Hindlimb muscle (tissue), 1 donor: ENCODE measurements around the gene MEF2A. TPM values are rescaled to one million over a fixed set of nuclear protein-coding genes. Genes with fewer than 3 reads are reported as not detected.

Experiments used
- DNase-seq: peaks from one replicate; pipeline ENCODE4 v3.0.0-alpha.2; 2013
- polyA plus RNA-seq: library from polyadenylated mRNA; unstranded; fragments of 120-200 nt; gene quantifications from one replicate; pipeline ENCODE4 v1.2.1, GENCODE V29; 2013; ENCODE audit not compliant: insufficient read length

MEF2A gene
- polyA plus RNA-seq, 1 donor = 54.5 TPM

DNA sequence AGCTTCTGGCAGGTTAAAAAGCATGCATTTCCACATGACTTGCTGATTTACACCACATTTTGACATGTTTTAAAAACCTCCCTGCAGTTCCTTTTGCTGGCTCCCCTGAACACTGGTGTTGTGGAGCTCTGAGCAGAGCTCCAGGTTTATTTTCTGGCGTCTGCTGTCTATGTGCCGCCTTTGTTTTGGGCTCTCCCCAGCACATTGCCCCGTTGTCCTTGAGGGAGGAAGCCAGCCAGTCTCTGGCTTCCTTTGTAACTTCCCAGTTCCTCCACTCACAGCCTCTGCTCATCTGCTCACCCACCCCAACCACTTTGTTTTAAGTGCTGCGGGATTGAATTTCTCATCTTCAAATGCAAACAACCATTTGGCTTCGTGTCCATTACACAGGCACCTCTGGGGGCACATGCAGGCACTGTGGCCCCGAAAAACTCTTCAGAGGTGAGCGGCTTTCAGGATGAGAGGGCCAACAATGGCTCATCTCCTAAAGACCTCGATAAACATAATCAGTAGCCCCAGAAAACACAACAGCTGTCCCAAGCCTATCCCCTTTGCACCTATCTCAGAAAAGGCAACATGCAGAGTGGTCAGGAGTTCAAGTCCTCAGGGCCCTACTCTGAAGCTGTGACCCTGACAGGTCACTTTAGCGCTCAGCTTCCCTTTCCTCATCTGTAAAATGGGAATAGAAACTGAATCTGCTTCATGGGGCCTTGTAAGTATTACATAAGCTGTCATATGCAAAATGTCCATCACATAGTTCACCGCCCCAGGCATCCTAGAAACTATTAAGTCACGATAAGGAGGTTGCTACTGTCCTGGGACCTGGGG is 1.3 kb upstream of the MEF2A start:
- peak; percentile 50 for DNase-seq

DNA sequence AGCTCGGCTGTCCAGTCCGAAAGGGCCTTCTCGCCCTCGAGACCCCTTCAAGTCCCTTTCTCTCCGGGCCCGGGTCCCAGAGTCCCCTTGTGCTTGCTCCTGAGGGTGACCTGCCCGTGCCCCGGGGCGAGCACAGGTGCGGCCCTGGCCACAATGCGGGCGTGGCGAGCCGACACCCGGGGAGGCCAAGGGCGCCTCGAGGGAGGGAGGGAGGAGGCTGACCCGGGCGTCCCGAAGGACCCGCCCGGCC is 810 bp upstream of the MEF2A start:
- no peak for DNase-seq

DNA sequence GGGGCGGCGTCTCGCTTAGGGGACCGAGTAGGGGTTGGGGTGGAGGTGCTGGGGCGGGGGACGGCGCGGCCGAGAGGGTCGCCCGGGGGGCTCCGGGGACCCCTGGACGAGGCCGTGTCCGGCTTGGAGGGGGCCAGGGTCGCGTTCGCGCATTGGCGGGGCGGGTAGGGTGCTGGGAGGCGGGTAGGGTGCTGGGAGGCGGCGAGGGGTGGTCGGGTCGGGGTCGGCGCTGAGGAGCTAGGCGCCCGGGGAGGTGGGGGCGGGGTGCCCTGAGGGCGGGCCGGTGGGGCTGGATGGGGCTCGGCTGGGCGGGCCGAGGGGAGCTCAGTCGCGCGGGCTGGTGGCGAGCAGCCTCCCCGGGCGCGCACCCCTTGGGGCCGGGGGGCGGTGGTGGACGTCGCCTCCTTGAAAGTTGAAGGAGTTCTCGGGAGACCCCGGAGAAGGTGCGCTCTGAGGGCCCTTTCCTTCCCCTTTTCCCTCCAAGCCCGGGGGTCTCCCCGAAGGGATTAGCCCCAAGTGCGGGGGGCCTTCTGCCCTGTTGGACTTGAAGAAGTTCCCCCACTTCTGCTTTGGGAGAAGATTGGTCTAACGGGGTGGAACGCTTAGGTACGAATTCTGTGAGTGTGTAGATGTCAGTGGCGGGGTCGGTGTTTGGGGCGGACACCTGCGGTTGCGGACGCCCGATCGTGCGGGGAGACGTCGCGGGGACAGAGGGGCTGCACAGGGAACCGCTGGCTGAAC is 543 bp downstream of the MEF2A start:
- peak; percentile 45 for DNase-seq

DNA sequence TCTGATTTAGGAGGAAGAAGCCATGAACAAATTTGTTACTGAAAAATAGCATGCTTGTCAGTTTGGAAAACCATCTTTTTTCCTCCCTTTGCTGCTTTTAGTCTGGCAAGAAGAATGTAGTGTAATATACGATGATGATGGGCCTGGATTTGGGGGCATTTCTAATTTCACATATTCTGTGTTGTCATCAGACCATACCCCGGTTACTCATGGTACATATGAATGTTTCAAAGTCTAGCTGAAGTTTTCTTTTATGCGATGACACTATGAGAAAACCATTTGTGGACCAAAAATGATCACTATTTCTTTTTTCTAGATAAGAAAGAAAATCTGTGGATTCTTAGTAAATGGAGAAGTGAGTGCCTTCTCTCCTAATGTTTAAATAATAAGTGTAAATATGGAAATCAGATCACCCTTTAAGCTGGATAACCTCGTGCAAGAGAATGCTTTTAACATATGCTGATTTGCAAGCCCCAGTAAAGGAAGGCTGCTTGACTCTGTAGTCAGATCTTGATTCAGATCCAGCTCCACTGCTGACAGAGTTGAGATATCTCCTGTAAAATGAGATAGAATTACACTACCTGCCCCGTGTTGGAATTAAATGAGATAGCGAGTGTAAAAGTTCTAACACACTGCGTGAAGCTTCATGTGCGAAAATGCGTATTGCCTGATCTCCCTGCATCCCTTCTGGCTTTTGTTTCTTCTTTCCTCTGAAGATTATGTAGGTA is 3.0 kb downstream of the MEF2A start:
- no peak for DNase-seq

DNA sequence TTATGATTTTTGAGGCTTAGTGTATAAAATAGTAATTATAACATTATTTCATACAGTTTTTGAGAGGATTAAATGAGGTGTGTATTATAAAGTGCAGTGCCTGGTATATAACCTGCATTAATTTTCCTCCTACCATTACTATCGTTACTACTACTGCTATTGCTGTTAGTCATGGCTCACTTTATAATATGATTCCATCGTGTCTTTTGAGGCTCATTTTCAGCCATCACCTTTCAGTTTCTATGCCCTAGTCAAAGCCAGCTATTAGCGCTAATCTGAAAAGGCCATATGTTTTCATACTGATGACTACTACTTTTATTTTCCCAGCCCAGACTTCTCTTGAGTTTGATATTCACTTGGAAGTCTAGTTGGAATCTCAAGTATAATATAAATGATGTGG is 5.5 kb downstream of the MEF2A start:
- no peak for DNase-seq

DNA sequence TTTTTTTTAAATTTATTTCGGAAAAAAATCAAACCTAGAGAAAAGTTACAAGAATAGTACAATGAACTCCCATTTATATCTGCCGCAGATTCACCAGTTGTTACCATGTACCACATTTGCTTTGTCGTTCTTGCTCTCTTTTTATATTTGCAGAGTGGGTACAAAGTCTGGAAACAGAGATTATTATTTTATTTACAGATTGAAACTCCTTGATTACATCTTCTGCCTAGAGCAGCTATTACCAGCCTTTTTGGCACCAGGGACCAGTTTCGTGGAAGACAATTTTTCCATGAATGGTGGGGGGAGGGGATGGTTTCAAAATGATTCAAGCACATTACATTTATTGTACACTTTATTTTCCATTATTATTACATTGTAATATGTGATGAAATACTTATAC is 8.3 kb downstream of the MEF2A start:
- DNase-seq = no peak

DNA sequence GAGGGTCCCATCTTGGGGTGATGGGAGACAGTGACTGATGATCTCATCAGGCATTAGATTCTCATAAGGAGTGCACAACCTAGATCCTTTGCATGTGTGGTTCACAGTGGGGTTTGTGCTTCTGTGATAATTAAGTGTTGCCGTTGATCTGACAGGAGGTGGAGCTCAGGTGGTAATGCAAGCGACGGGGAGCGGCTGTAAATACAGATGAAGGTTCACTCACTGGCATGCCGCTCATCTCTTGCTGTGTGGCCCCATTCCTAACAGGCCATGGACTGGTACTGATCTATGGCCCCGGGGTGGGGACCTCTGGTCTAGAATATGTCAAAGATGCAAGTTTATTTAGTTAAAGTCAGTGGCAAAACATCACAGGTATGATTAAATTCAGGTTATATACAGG is 8.7 kb downstream of the MEF2A start:
- DNase-seq = no peak

DNA sequence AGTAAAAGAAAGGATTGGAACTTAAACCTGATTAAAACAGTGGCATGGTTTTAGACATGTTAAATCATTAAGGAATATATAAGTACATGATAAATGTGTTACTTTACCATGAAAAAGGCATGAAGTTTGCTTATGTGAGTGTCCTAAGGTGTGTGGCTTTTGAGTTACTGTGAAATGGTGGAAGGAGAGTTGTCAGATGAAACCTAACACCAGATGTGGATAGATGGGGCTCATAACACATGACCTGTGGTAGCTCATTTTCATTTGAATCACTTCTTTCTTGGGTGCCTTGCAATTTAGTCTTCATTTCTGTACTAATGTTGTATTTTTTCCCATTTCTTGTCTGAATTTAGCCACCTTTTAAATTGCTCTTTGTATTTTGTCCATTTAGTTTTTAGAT is 13.0 kb downstream of the MEF2A start:
- DNase-seq = no peak

DNA sequence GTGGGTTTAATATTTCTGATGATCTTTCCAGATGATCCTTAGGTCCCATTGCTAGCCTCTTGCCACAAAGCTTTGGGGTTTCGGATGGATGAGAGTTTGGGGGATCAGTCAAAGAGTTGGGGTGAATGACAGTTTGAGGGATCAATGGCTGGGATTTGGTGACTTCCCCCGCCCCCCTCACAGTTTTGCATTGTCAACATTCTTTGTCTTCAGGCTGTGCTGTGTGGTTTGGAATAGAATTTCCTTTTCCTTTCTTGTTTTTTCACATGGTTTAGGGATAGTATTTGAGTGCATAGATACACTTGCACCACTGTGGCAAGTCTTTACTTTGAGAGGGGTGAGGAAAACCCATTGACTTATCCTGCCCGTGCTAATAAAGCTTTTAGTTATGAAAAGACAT is 14.3 kb downstream of the MEF2A start:
- DNase-seq = no peak

DNA sequence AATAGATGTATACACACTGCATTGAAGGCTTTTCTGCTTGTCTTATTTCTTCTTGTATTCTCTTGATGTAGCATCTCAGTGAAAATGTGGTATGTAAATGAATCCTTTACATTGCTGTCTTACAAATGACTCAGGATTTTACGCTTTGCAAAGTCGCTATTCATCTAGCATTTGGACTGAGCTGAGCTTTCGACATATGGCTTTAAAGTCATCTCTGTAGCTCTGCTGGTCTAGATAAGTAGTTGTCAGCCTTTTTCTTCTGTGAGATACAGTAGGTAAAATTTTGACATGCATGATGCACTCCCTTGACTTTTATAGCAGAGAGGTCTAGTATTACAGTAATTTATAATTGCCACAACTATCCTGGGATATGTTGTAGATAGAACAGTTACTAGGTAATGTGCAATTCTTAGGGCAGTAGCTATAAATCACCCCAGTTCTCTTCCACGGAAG is 16.8 kb downstream of the MEF2A start:
- no peak for DNase-seq

DNA sequence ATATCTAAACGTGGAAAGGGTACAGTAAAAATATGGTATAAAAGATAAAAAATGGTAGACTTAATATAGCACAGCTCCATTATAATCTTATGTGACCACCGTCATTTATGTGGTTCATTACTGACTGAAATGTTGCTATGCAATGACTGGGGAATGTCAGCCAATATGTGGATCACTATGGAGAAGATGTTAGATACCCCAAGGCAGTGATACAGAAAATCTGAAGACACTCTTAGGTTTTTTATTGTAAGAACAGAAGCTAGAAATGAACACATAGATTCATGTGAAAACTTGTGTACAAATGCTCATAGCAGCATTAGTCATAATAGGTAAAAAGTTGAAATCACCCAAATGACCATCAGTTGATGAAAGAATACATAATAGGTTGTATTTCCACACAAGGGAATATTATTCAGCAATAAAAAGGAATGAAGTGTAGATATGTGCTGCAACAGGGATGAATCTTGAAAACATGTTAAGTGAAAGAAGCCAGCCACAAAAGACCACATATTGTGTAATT is 18.4 kb downstream of the MEF2A start:
- no peak for DNase-seq

DNA sequence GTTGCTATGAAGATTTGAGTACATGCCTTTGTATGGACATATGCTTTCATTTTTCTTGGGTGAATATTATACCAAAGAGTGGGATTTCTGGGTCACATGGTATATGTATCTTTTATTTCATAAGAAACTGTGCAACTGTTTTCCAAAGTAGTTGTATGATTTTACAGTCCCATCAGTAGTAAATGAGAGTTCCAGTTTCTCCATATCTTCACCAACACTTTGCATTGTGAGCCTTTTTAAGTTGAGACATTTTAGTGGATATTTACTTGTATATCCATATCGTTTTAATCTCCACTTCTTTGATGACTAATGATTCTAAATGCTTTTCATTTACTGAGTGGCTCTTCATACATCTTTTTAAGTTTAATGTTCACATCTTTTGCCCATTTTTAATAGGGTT is 20.3 kb downstream of the MEF2A start:
- DNase-seq = no peak

DNA sequence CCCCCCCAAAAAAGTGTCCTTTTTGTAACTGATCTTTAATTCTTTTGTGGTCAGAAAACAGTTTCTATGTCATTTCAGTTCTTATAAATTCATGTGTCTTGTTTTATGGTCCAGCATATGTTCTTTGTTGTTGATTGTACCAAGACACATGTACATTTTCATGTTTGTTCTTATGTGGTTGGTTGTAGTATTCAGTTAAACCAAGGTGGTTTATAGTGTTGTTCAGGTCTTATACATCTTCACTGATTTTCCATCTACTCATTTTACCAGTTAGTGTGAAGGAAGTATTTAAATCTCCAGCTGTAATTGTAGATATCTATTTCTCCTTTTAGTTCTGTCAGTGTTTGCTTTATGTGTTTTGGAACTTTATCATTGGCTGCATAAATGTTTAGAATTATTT is 24.0 kb downstream of the MEF2A start:
- no peak for DNase-seq

DNA sequence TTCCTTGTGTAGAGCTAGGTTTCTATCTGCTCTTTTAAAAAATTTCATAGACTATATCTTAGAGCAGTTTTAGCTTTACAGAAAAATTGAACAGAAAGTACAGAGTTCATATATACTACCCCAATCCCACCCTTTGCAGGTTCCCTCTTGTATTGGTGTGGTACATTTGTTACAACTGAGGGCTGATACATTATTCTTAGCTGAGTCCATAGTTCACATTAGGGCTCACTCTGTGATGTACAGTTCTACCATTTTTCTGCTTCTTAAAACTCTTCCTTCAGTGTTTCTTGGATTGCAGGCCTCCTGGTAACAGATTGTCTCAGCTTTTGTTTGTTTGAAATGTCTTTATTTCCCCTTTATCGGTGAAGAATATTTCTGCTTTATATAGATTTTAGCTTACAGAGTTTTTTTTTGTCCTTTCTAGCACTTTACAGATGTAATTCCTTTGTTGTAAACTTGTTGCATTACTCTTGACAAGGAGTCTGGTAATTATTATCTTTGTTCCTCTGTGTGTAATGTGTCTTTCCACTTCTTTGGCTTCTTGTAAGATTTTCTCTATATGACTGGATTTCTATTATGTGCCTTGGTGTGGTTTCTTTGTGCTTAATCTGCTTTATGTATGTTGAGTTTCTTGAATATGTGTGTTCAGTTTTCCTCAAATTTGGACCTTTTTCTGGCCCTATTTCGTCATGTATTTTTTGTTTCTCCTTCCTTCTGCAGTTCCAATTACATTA is 25.3 kb downstream of the MEF2A start:
- DNase-seq = no peak

DNA sequence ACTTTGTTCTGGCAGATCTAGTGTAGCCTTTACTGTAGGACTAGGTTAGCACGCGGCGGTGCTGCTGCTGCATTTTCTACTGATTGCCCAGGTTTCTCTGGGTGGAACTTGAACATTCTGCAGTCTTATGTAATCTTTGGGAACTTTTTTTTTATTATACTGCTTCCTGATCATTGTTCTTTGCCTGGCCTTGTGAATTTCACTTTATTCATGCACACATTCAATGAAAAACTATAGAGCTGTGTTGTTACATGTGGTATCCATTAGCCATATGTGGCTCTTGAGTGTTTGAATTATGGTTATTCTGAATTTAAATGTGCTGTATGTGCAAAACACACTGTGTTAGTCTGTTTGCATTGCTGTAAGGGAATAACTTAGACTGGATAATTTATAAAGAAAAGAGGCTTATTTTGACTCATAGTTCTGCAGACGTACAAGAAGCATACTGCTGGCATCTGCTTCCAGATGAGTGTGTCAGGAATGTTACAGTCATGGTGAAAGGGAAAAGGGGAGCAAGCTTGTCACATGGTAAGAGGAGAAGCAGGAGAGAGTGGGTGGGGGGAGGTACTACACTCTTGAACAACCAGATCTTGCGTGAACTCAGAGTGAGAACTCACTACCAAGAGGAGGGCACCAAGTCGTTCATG is 26.5 kb downstream of the MEF2A start:
- no peak for DNase-seq

DNA sequence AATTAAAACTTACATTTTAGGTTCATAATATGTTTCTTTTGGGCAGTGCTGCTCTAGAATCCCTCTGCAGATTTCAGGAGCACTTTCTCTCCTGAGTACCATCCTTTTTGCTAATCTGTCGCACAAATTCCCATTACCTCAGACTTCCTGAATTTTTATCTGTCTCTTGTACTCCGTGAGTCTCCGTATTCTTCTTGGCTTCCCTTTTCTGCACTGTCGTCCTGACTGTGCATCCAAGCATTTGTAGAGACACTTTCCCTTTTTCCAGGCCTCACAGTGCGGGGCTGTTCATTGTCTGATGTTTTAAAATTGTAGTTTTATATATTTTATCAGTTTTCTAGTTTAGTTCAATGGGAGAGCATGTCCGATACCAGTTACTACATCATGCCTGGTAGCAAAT is 27.3 kb downstream of the MEF2A start:
- no peak for DNase-seq

DNA sequence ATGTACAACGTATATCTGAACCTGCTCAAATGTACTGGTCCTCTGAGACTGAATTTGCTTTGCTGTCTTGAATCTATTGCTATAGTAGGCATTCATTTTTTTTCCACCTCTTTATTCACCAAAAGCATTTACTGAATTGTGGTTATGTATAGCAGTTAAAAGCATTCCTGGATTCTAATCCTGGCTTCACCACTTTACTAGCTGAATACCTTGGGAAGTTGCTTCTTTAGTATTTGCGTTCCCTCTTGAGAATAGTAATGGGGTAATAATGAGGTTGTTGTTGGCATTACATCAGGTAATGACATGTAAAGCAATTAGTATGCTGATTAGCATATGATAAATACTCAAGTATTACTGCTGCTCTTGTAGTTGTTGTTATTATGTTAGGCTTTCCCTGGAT is 29.1 kb downstream of the MEF2A start:
- no peak for DNase-seq

DNA sequence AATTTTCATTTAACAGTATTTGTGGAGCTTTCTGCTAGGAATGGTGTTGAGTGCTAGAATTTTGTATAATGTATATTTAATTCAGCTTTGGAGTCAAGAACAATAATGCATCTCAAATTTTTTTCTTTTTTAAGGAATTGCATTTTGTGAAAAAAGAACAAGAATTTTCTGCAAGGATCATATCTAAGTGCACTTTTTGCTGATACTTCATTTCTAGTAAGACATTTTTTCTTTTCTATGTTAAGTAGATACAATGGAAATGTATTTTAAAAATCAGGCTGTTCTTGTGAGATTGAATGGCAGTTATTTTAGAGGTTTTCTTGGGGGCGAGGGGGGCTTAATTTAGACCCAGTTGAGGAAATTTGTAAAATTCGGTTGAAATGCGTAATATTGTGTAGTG is 32.5 kb downstream of the MEF2A start:
- DNase-seq = no peak

DNA sequence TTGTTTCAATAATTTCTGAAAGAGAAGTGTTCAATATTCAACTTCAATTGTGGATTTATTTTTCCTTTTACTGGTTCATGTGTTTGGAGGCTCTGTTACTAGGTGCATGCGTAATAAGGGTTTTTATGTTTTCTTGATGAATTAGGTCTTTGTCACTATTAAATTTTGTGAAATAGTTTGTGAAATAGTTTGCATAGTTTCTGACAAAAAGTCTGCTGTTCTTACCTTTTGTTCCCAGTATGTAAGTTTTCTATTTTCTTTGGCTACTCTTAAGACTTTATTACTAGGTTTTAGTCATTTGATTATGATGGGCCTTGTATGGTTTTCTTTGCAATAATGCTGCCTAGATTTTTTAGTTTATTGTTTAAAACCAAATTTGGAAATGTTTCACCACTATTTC is 38.0 kb downstream of the MEF2A start:
- no peak for DNase-seq

DNA sequence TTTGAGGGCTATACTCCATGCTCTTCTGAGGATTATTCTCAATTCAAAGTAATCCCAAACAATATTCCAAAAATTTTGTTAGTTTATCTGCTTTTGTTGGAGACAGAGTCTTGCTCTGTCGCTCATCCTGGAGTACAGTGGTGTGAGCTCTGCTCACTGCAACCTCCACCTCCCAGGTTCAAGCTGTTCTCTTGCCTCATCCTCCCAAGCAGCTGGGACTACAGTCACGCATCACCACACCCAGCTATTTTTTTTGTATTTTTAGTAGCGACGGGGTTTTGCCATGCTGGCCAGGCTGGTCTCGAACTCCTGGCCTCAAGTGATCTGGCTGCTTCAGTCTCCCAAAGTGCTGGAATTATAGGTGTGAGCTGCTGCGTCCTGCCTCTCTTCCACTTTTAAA is 39.1 kb downstream of the MEF2A start:
- DNase-seq = no peak

DNA sequence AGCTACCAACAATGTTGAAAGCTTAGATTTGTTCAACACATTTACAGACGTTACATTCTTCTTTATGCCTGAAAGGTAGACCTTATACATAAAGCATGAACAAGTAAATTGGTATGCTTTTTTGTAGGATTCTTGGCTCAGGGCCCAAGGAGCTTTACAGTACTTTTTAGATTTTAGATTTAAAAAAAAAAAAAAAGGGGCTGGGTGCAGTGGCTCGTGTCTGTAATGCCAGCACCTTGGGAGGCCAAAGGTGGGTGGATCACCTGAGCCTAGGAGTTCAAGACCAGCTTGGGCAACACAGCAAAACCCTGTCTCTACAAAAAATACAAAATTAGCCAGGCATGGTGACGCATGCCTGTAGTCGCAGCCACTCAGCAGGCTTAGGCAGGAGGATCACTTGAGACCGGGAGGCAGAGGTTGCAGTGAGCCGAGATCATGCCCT is 39.7 kb downstream of the MEF2A start:
- no peak for DNase-seq

DNA sequence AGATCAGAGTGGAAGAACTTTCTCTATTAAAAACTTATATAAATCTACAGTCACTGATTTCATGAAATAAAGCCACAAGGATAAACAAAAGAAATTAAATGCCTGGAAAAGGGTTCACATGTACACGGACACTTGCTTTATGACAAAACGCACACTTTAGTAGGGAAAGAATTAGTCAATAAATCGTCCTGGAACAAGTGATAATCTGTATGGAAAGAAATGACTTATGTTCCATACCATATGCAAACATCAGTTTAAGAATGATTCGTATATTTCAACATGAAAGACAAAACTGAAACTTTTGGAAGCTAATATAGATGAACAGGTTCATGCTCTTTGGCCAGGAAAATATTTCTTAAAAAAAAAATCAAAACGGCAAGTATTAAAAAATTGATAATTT is 40.2 kb downstream of the MEF2A start:
- DNase-seq = no peak
